Islet of Langerhans (tissue), 1 donor: ENCODE measurements around the gene SUN5.

ENCODE experiments used
- FAIRE-seq: peaks from one replicate; lab custom pipeline; 2011; peaks lifted over from hg19 to GRCh38; lab: Jason Lieb, UNC

SUN5 gene

GRCh38 chr20:33014336-33015113, 10.3 kb upstream of the SUN5 start:
- FAIRE-seq, result no peak

GRCh38 chr20:33013701-33014326, 9.6 kb upstream of the SUN5 start:
- no peak for FAIRE-seq

- FAIRE-seq, result no peak
Observed at GRCh38 chr20:33012327-33013189, 8.3 kb upstream of the SUN5 start.

GRCh38 chr20:33010674-33011449, 6.6 kb upstream of the SUN5 start:
- no peak for FAIRE-seq

GRCh38 chr20:33010133-33010504, 5.9 kb upstream of the SUN5 start:
- FAIRE-seq, result no peak

- FAIRE-seq, result no peak
Observed at GRCh38 chr20:33009214-33010132, 5.2 kb upstream of the SUN5 start.

GRCh38 chr20:33008336-33009213, 4.3 kb upstream of the SUN5 start:
- no peak for FAIRE-seq

GRCh38 chr20:33007376-33008335, 3.4 kb upstream of the SUN5 start, which contains the start of gene BPIFB2:
BPIFB2 (plus strand) TSS chr20:33007704; CDS start chr20:33008575, 871 bp downstream.
- FAIRE-seq, result no peak

GRCh38 chr20:33006776-33007375, 2.6 kb upstream of the SUN5 start:
- FAIRE-seq, result no peak

GRCh38 chr20:33005908-33006775, 1.9 kb upstream of the SUN5 start:
- FAIRE-seq, result no peak

- FAIRE-seq, result no peak
Observed at GRCh38 chr20:33005132-33005566, 916 bp upstream of the SUN5 start.

GRCh38 chr20:33002087-33002808, 2.0 kb downstream of the SUN5 start:
- no peak for FAIRE-seq

- no peak for FAIRE-seq
Observed at GRCh38 chr20:33000802-33001466, 3.3 kb downstream of the SUN5 start.

GRCh38 chr20:32999603-33000250, 4.5 kb downstream of the SUN5 start:
- no peak for FAIRE-seq

GRCh38 chr20:32997431-32997830, 6.8 kb downstream of the SUN5 start:
- no peak for FAIRE-seq

GRCh38 chr20:32995802-32996201, 8.4 kb downstream of the SUN5 start:
- FAIRE-seq, result no peak
